HG03571 (cell line): ENCODE data around the gene CD8B.
"Not testable (repeated sequence)": the region's sequence is repeated elsewhere in the genome, so short reads cannot be mapped to it uniquely, and the experiment has no call there.

ENCODE experiments used
- ATAC-seq: cut with Tn5 transposase; IDR thresholded peaks from one replicate; pipeline ENCODE4 v1.9.1; 2021; ENCODE audit not compliant: unreplicated experiment

Gene CD8B

DNA sequence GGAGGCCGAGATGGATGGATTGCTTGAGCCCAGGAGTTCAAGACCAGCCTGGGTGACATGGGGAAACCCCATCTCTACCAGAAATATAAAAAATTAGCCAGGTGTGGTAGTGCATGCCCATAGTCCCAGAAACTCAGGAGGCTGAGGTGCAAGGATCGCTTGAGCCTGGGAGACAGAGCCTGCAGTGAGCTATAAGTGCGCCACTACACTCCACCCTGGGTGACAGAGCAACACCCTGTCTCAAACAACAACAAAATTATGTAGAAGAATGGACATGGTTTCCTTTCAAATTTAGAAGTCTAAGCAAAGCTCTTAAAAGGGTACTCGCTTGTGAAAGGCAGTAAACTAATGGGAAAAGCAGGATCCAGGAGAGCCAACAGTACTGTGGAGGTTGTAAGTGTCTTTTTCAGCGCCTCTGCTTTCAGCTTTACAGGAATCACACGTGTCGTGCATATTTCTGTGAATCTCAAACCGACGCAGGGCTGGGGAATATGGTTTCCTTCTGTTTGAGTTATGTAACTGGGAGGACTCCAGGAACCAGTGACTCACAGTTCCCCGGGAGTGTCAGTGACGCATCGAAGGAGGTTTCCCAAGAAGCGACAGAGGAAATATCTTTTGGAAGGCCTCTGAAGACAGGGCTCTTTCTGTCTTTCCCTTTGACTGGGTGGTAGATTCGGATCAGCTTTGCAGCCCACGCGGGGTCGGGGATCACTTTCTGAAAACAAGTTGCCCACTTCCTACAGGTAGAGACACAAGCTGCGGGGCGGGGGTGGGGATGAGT is 24.6 kb downstream of the CD8B start:
- ATAC-seq = not testable (repeated sequence)

DNA sequence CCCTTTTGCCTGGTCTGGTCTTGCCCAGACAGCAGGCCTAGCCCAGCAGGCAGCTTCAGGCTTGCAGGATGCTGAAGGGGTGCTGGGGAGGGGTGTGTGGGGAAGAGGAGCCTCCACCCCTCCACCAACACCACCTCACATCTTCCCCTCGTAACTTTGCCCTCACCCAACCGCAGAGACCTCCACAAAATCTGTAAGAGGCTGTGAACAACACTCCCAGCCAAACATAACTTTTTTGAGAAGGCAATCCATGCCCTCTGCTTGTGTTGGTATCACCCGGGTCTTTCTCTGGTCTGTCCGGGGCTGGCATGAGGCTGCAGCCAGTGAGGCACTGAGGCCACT is 26.2 kb downstream of the CD8B start:
- not testable (repeated sequence) for ATAC-seq

DNA sequence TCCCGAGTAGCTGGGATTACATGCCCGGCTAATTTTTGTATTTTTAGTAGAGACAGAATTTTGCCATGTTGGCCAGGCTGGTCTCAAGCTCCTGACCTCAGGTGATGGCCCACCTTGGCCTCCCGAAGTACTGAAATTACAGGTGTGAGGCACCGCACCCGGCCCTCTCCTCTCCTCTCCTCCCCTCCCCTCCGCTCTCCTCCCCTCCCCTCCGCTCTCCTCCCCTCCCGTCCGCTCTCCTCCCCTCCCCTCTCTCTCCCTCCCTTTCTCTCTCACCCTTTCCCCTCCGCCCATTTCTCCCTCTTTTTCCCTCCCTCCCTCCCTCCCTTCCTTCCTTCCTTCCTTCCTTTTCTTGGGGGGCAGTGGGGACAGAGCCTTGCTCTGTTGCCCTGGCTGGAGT is 28.4 kb downstream of the CD8B start:
- ATAC-seq = no peak

DNA sequence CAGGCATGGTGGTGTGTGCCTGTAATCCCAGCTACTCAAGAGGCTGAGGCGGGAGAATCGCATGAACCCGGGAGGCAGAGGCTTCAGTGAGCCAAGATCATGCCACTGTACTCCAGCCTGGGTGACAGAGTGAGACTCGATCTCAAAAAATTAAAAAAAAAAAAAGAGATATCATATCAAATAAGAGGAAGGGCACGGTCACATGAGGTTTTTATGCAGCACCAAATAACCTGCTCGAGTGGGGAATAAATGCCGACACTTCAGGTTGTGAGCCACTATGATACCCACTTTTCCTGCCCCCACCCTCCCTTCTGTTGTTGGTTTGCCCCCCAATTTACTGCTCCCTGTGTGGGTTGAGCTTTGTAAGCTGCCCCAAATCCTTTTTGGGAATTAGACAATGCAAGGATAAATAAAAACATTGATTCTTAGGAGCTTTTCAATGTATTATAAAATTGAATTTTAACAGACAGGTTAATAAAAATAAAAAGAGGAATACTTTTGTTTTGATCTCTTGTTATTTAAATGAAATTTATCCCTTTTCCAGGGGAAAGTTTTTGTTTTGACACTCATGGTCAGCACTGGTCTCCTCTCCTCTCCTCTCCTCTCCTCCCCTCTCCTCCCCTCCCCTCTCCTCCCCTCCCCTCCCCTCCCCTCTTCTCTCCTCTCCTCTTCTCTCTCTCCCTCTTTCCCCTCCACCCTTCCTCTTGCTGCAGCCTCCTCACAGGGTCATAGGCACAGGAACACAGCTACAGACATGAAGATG is 29.2 kb downstream of the CD8B start:
- no peak for ATAC-seq

DNA sequence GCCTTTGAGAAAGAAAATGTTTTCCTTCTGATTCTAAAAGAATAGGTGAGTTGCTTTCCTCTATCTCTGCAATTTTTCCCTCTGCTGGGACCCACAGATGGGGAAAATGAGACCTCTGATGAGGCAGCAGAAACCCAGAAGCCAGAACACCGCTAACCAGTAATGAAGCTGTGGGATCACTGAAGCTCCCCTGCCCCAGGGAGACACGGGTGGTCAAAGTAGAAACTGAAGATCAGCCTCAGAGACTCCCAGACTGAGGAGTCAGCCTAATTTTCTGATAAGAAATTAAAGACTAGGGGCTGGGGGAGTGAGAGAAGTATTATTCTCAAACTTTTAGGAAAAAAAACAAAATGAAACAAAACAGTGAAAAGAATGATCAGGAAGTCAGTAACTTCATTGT is 30.1 kb downstream of the CD8B start:
- no peak for ATAC-seq

DNA sequence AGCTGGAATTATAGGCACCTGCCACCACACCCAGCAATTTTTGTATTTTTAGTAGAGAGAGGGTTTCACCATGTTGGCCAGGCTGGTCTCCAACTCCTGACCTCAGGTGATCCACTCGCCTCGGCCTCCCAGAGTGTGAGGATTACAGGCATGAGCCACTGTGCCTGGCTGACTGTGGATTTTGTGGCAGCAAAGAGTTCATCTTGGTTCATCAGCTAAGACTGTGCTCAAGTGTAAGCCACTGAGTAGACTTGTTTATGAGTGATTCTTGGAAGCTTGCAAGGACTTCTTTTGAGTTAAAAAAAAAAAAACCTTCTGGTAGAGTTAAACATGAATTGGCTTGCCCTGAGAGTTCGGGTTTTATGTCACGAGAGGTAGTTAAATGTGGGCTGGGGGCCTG is 34.7 kb downstream of the CD8B start:
- no peak for ATAC-seq

DNA sequence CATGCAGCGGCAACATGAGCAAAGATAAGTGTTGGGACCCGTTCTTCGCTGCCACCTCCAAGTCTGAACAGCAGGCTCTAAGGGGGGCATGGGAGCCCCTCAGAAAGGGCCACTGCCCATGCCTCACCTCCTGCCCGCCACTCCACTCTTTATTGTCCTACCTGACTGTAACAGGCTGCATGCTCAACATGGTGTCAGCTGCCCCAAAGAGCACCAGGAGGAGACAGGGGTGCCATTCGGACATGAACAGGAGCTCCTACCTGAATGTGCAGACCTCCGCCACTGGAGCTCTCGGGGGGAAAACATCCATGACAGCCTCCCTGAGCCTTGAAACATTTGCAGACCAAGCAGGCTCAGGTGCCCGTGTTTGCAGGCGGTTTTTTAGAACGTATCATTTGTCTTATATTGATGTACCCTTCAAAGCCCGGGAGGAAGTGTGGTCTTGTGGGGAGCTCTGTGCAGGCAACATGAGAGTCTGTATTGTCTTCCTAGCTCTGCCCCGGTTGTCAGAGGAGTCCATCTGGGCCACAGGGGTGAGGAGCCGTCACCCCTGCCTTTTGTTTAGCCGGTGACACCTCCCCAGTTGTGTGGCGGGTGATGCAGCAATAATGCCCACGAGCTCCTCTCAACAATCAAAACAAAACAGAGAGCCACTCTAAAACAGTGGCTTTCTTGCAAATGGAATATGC is 35.8 kb downstream of the CD8B start:
- ATAC-seq = no peak

DNA sequence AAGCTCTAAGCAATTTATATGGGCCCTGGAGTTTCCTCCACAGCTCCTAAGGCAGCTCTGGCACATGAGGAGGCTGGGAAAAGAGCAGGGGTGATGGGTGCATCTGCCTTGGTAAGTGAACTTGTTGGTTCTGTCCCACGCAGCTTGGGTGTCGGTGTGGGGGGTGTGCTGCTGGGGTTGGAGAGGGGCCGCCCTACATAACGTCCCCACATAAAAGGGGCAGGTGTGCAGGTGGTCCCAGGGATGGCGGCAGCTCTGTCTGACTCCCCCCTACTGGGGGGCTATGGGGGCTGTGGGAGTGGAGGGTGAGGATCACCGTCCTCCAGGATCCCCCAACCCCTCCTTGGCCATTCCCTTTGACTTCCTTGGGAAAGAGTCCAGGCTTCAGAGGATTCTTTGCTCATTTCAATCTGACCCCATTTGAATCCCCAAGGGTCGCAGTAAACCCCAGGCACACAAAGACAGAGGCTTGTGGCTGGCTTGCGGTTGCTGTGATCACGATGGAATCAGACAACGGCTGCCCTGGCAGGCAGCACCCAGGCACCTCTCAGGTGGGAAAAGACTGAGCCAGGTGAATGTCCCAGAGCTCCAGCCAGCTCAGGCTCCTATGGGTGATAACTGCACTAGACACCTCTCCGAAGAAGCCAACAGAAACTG is 36.5 kb downstream of the CD8B start:
- ATAC-seq = no peak

DNA sequence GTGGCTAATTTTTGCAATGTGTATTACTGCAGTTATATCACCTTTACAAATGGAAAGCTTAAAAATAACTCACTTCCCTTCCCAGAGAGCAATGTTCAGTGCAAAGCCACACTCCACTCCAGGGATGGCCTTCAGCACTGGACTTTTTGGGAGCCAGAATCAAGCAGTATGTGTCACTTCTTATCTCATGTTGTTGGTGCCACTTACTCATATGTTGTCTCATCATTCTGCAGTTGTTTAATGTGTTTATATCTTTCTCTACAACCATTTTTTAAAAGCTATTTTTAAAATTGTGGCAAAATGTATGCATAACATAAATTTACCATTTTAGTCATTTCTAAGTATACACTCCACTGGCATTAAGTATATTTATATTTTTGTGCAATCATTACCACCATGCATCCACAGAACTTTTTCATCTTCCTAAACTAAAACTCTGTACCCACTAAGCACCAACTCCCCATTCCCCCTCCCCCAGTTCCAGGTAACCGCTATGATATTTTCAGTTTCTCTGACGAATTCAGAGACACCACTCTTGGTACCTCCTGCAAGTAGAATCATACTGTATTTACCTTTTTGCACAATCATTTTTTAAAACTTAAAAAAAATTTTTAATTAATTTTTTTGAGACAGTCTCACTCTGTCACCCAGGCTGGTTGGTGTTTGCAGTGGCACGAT is 38.9 kb downstream of the CD8B start:
- no peak for ATAC-seq

DNA sequence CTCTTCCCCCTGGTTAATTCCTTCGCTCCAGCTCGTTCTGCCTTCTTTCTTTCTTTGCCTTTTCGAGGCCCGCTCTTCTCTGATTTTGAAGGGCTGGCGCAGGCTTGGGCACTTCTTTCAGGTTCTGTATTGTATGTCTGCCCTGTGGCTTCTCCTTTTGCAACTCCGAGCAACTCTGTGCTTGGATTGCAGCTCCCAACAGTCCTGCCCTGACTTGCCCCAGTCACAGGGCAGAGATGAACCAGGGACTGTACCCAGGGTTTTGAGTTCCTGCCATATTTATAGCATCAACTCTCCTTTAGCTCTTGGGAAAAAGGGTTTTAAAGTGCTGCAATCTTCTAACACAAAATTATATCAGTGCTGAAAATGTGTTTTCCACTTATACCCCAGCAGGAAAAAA is 39.8 kb downstream of the CD8B start:
- ATAC-seq = no peak

DNA sequence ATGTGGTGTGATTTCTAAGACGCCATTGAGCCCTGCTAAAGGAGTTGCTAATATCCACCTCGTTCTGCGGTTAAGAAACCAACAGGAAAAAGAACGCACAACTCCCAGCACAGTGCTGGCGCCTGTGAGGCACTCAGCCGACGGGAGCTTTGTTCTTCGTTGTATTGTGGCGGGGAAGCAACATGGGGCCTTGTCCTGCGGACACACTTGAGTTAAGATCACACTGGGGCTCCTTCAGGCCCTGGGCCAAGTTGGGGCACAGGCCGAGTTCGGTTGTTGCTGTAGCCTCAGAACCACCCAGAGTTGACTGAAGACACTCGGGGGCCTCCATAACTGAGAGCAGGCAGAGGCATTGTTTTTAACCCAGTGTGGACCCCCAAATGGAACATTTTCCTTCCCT is 40.4 kb downstream of the CD8B start:
- ATAC-seq = no peak

DNA sequence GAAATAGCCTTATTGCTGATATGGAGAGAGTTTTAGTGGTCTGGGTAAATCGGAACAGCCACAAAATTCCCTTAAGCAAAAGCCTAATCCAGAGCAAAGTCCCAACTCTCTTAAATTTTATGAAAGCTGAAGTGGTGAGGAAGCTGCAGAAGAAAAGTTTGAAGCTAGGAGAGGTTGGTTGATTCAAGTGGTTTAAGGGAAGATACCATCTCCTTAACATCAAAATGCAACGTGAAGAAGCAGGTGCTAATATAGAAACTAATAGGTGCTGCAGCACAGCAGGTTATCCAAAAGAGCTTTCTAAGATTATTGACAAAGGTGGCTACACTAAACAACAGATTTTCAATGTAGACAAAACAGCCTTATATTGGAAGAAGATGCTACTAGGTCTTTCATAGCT is 42.7 kb downstream of the CD8B start:
- ATAC-seq = no peak

DNA sequence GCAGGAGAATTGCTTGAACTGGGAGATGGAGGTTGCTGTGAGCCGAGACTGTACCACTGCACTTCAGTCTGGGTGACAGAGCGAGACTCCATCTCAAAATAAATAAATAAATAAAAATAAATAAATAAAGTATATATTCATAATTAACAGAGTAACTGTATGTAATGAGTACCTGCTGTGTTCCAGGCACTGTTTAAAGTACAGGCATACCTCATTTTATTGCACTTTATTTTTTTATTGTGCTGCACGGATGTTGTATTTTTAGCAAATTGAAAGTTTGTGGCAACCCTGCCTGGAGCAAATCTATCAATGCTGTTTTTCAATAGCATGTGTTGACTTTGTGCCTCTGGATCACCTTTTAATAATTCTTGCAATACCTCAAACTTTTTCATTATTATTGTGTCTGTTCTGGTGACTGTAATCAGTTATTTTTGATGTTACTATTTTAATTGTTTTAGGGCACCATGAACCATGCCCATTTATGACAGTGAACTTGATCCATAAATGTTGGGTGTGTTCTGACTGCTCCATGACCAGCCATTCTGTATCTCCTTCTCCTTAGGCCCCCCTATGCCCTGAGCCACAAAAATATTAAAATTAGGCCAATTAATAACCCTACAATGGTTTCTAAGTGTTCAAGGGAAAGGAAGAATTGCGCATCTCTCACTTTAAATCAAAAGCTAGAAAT is 43.4 kb downstream of the CD8B start:
- ATAC-seq = no peak

DNA sequence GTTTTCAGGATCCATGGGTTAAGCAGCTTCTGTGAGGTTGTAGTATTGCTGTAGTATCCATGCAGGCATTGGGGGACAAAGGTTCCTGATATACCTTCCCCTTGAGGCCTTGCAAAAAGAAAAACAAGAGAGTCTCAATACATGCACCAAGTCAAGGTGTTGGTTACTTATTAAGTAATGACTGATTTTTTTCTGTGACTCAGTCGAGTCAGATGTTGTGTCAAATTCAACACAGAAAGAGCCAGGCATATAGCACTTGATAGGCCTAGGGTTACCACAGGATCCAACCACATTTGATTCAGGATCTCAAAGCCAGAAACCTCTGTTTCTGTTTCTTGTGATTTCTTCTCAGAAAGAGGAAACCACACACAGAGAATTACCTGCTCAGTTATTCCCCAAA is 46.1 kb downstream of the CD8B start:
- ATAC-seq = no peak

DNA sequence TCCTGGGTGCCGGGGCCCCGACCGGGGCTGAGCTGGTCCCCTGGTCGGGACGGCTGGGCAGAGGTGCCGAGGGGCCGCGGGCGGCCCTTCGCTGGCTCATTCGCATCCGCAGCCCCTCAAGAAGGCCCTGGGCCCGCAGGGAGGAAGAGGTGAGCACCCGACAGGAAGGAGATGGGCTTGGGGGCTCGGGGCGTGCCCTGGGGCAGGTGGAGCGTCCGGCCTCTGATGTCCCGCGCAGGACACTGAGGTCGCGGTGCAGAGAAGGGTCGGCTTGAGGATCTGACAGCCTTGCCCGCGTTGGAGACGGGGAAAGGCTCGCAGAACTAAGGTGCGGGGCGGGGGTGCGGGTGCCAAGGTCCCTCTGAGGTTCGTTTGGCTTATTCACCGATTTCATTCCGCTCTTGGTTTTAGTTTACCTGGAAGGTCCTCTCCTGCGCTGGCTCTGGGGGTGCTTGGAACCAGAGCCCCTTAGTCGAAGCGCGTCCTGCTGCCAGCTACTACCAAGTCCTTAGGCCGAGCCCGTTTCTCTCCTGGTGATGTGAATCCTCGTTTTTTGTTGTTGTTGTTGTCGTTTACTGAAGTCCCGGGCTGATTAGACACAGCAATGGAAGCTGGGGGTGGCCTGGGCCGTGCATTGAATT is 52.1 kb downstream of the CD8B start:
- ATAC-seq = no peak

DNA sequence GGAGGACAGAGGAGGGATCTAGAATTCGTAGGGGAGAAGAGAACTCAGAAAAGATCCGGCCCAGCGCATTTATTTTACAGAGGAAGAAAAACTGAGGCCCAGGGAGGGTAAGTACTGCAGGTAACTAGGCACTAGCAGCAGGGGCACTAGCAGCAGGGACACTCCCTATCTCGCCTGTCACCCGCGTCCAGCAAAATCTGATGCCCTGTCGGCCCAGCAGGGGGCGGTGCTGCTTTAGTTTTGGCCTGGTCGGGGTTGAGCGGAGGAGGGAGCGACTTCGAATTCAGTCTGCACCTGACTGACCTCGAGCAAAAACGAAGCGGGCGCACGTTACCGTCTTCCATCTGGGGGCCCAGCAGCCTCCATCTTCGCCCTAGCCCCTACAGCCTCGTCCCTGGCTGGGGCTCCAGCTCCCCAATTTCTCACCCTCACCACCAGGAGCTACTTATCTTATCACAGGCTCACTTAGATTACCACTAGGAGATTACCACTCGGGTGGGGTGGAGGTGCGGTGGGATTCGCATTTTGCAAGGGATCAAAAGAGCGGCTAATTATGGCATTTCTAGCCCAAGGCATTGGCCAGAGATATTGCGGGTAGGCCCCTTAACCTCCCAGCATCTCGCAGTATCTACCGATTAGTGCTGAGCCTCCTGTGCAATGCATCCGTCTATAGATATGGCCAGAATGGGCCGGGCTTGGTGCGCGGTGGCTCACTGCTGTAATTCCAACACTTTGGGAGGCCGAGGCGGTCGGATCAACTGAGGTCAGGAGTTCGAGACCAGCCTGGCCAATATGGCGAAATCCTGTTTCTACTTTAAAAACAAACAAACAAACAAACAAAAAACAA is 53.1 kb downstream of the CD8B start:
- peak; percentile 93 for ATAC-seq

DNA sequence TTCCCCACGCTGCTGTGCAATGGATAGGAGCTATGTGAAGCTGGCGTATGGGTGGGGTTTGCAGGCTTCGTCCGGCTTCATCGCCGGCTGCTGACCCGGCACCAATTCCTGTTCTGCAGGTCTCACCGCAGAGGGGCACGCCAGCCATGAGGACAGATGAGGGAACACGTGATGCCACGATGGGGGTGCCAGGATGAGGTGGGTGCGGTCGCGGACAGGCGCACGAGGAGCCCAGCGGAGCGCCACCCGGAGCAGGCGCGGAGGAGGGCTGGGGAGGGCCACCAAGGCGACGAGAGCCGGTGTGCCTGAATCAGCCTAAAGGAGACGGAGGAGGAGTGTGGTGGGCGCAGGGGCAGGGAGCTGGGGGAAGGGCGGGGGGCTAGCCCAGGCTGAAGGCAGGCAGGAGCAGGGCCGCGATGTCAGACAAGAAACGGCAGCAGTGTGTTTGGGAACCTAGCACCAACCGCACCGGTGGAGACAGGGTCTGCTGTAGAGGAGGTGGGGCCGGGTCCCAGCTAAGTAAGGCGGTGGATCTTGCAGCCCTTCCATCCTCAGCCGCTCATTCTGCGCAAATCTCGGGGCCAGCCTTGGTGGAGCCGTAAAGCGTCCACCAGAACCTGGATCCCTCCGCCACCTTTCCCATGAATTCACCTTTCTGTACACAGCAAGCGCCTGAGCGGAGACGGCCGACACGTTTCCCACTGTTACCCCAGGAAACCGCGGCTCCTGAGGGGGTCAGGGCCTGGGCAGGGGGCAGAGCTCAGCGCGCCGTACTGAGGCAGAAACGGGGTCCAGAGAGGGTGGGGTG is 54.0 kb downstream of the CD8B start:
- ATAC-seq = no peak

DNA sequence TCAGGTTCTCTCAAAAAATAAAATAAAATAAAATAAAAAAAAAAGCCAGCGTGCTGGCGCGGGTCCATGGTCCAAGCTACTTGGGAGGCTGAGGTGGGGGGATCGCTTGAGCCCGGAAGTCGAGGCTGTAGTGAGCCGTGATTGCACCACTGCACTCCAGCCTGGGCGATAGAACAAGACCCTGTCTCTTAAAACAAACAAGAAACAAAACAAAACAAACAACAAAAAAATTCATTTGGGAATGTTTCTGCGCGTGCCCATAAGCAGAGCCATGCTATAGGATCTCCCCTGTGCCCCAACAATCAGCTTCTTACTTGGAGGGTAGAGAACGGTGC is 54.6 kb downstream of the CD8B start:
- ATAC-seq = no peak
